ENCODE measurements around the gene INO80D. TPM values are rescaled to one million over a fixed set of nuclear protein-coding genes. Genes with fewer than 3 reads are reported as not detected.
"Not testable (repeated sequence)": the region's sequence is repeated elsewhere in the genome, so short reads cannot be mapped to it uniquely, and the experiment has no call there.

The INO80D gene
- 10 to 100 TPM; 14.5 to 15.3 TPM for total RNA-seq

- no peaks in the 10 kb centered on the region for H3K27me3 Mint-ChIP-seq
- peaks cover 11% of the 10 kb centered on the region for H3K36me3 Mint-ChIP-seq
- ChIA-PET CTCF (interaction anchor here (0.9 kb wide), 1 partner anchor 19 kb away, joined by 3 read pairs; no protein-coding TSS in a partner anchor), POLR2A (interaction anchor here (0.6 to 1.3 kb wide), 3 partner anchors 55 to 141 kb away, joined by 3 to 10 read pairs (median 3); no protein-coding TSS in a partner anchor)
- peak within 1 kb of the TSS; percentile 100 for H3K27ac Mint-ChIP-seq
- H3K9me3 Mint-ChIP-seq, result no peaks in the 10 kb centered on the region
- peak within 1 kb of the TSS; percentile 99 for H3K4me3 Mint-ChIP-seq
- intact Hi-C loops (cut with micrococcal nuclease), result loop anchor here (1.0 to 10.0 kb wide), 5 partner anchors 55 to 1539 kb away; partner anchors contain the start of genes CREB1, EEF1B2, FASTKD2 and MDH1B
- DNase-seq, result peak; percentile 87
- peaks cover 14% of the 10 kb centered on the region for H3K4me1 Mint-ChIP-seq (ENCODE audit: low read depth)
These were observed at the start of gene INO80D for GRCh38 chr2:206085742-206086445. INO80D (minus strand) TSS chr2:206086174; CDS start chr2:206063016, 23,158 bp downstream.

- H3K27me3 Mint-ChIP-seq, result no peaks in the 10 kb centered on the region
- intact Hi-C loops (cut with micrococcal nuclease), result no loop called here
- no peaks in the 10 kb centered on the region for H3K9me3 Mint-ChIP-seq
- H3K36me3 Mint-ChIP-seq, result peaks cover 28% of the 10 kb centered on the region
- no peaks in the 10 kb centered on the region for H3K4me1 Mint-ChIP-seq (ENCODE audit: low read depth)
- ChIA-PET CTCF (interaction anchor here (0.5 kb wide), 1 partner anchor 9 kb away, joined by 3 read pairs; no protein-coding TSS in a partner anchor), POLR2A (no interaction called here)
- no peak overlapping the region for H3K27ac Mint-ChIP-seq
- H3K4me3 Mint-ChIP-seq, result no peak overlapping the region
- DNase-seq, result no peak
These were observed 41.7 kb upstream of the INO80D start for GRCh38 chr2:206127656-206128055.

- Mint-ChIP-seq H3K36me3 (peaks cover 44% of the 10 kb centered on the region), H3K4me1 (ENCODE audit: low read depth) (no peaks in the 10 kb centered on the region), H3K27ac (no peak overlapping the region), H3K9me3 (peaks cover 5% of the 10 kb centered on the region), H3K4me3 (no peak overlapping the region), H3K27me3 (no peaks in the 10 kb centered on the region)
- intact Hi-C loops (cut with micrococcal nuclease), result no loop called here
- DNase-seq, result no peak
- CTCF ChIA-PET, result no interaction called here
- POLR2A ChIA-PET, result no interaction called here
These were observed 39.9 kb upstream of the INO80D start for GRCh38 chr2:206125901-206126300.

GRCh38 chr2:206122569-206122968 lies 36.6 kb upstream of the INO80D start:
- H3K27ac Mint-ChIP-seq; intact Hi-C loops (cut with micrococcal nuclease); DNase-seq; POLR2A ChIA-PET; H3K4me1 Mint-ChIP-seq (ENCODE audit: low read depth); H3K9me3 Mint-ChIP-seq; H3K4me3 Mint-ChIP-seq; H3K27me3 Mint-ChIP-seq: not testable (repeated sequence)
- peaks cover 45% of the 10 kb centered on the region for H3K36me3 Mint-ChIP-seq
- CTCF ChIA-PET, result interaction anchor here (0.6 kb wide), 1 partner anchor 33 kb away, joined by 5 read pairs; no protein-coding TSS in a partner anchor

GRCh38 chr2:206116278-206116677 lies 30.3 kb upstream of the INO80D start:
- no peak for DNase-seq
- POLR2A ChIA-PET, result no interaction called here
- Mint-ChIP-seq H3K27ac (no peak overlapping the region), H3K4me1 (ENCODE audit: low read depth) (no peaks in the 10 kb centered on the region), H3K27me3 (no peaks in the 10 kb centered on the region), H3K9me3 (peaks cover 13% of the 10 kb centered on the region), H3K4me3 (no peak overlapping the region), H3K36me3 (peaks cover 29% of the 10 kb centered on the region)
- intact Hi-C loops (cut with micrococcal nuclease), result no loop called here
- CTCF ChIA-PET, result no interaction called here

GRCh38 chr2:206115026-206115578 lies 29.1 kb upstream of the INO80D start:
- intact Hi-C loops (cut with micrococcal nuclease), result no loop called here
- no peaks in the 10 kb centered on the region for H3K4me1 Mint-ChIP-seq (ENCODE audit: low read depth)
- H3K36me3 Mint-ChIP-seq, result peaks cover 18% of the 10 kb centered on the region
- DNase-seq, result no peak
- ChIA-PET CTCF (no interaction called here), POLR2A (no interaction called here)
- no peak overlapping the region for H3K4me3 Mint-ChIP-seq
- no peak overlapping the region for H3K27ac Mint-ChIP-seq
- peaks cover 5% of the 10 kb centered on the region for H3K9me3 Mint-ChIP-seq
- H3K27me3 Mint-ChIP-seq, result no peaks in the 10 kb centered on the region

GRCh38 chr2:206112846-206113547 lies 27.0 kb upstream of the INO80D start:
- ChIA-PET CTCF (no interaction called here), POLR2A (no interaction called here)
- H3K9me3 Mint-ChIP-seq, result peaks cover 5% of the 10 kb centered on the region
- no peak for DNase-seq
- H3K27ac Mint-ChIP-seq, result no peak overlapping the region
- H3K4me3 Mint-ChIP-seq, result no peak overlapping the region
- intact Hi-C loops (cut with micrococcal nuclease), result no loop called here
- no peaks in the 10 kb centered on the region for H3K4me1 Mint-ChIP-seq (ENCODE audit: low read depth)
- peaks cover 13% of the 10 kb centered on the region for H3K36me3 Mint-ChIP-seq
- H3K27me3 Mint-ChIP-seq, result no peaks in the 10 kb centered on the region

GRCh38 chr2:206112108-206112507 lies 26.1 kb upstream of the INO80D start:
- Mint-ChIP-seq H3K4me3 (no peak overlapping the region), H3K27ac (no peak overlapping the region), H3K36me3 (peaks cover 11% of the 10 kb centered on the region), H3K27me3 (no peaks in the 10 kb centered on the region), H3K9me3 (peaks cover 5% of the 10 kb centered on the region), H3K4me1 (ENCODE audit: low read depth) (no peaks in the 10 kb centered on the region)
- intact Hi-C loops (cut with micrococcal nuclease), result no loop called here
- no peak for DNase-seq
- ChIA-PET CTCF (no interaction called here), POLR2A (no interaction called here)

- H3K36me3 Mint-ChIP-seq, result no peaks in the 10 kb centered on the region
- peaks cover 5% of the 10 kb centered on the region for H3K9me3 Mint-ChIP-seq
- no peak overlapping the region for H3K4me3 Mint-ChIP-seq
- CTCF ChIA-PET, result no interaction called here
- intact Hi-C loops (cut with micrococcal nuclease), result no loop called here
- H3K27me3 Mint-ChIP-seq, result no peaks in the 10 kb centered on the region
- POLR2A ChIA-PET, result no interaction called here
- no peak for DNase-seq
- H3K27ac Mint-ChIP-seq, result no peak overlapping the region
- H3K4me1 Mint-ChIP-seq (ENCODE audit: low read depth), result no peaks in the 10 kb centered on the region
These were observed 22.7 kb upstream of the INO80D start for GRCh38 chr2:206108713-206109112.

GRCh38 chr2:206105541-206105940 lies 19.6 kb upstream of the INO80D start:
- ChIA-PET CTCF (no interaction called here), POLR2A (no interaction called here)
- no peak for DNase-seq
- H3K36me3 Mint-ChIP-seq, result no peaks in the 10 kb centered on the region
- H3K9me3 Mint-ChIP-seq, result no peaks in the 10 kb centered on the region
- H3K27ac Mint-ChIP-seq, result no peak overlapping the region
- H3K4me1 Mint-ChIP-seq (ENCODE audit: low read depth), result no peaks in the 10 kb centered on the region
- H3K4me3 Mint-ChIP-seq, result no peak overlapping the region
- intact Hi-C loops (cut with micrococcal nuclease), result no loop called here
- no peaks in the 10 kb centered on the region for H3K27me3 Mint-ChIP-seq

- Mint-ChIP-seq H3K27ac (no peak overlapping the region), H3K9me3 (no peaks in the 10 kb centered on the region), H3K36me3 (no peaks in the 10 kb centered on the region), H3K27me3 (no peaks in the 10 kb centered on the region), H3K4me1 (ENCODE audit: low read depth) (no peaks in the 10 kb centered on the region), H3K4me3 (no peak overlapping the region)
- POLR2A ChIA-PET, result no interaction called here
- CTCF ChIA-PET, result no interaction called here
- DNase-seq, result peak; percentile 12
- intact Hi-C loops (cut with micrococcal nuclease), result no loop called here
These were observed 19.1 kb upstream of the INO80D start for GRCh38 chr2:206105038-206105437.

GRCh38 chr2:206098872-206099271 lies 12.9 kb upstream of the INO80D start:
- H3K27me3 Mint-ChIP-seq; POLR2A ChIA-PET; H3K9me3 Mint-ChIP-seq; H3K27ac Mint-ChIP-seq; CTCF ChIA-PET; H3K4me1 Mint-ChIP-seq (ENCODE audit: low read depth); intact Hi-C loops (cut with micrococcal nuclease); H3K36me3 Mint-ChIP-seq; DNase-seq; H3K4me3 Mint-ChIP-seq: not testable (repeated sequence)
